Measurements from ENCODE around the gene SCGN. TPM values are rescaled to one million over a fixed set of nuclear protein-coding genes. Genes with fewer than 3 reads are reported as not detected.

Gene SCGN
- total RNA-seq, 1 experiment from 2014 or later = not detected

DNA sequence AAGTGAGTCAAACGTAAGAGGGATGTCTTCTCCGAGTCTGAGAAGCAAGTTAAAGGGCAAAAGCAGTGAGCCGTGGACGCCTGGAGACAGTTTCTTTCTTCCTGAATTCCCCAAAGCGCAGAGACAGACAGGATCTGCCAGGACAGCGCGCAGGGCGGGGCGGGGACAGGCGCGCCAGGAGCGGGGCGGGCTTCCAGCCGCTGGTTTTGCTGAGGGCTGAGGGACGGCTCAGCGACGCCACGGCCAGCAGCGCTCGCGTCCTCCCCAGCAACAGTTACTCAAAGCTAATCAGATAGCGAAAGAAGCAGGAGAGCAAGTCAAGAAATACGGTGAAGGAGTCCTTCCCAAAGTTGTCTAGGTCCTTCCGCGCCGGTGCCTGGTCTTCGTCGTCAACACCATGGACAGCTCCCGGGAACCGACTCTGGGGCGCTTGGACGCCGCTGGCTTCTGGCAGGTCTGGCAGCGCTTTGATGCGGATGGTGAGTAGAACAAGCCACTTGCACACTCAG, at the start of gene SCGN (continued):
- TF ChIP-seq, protein P1, sequence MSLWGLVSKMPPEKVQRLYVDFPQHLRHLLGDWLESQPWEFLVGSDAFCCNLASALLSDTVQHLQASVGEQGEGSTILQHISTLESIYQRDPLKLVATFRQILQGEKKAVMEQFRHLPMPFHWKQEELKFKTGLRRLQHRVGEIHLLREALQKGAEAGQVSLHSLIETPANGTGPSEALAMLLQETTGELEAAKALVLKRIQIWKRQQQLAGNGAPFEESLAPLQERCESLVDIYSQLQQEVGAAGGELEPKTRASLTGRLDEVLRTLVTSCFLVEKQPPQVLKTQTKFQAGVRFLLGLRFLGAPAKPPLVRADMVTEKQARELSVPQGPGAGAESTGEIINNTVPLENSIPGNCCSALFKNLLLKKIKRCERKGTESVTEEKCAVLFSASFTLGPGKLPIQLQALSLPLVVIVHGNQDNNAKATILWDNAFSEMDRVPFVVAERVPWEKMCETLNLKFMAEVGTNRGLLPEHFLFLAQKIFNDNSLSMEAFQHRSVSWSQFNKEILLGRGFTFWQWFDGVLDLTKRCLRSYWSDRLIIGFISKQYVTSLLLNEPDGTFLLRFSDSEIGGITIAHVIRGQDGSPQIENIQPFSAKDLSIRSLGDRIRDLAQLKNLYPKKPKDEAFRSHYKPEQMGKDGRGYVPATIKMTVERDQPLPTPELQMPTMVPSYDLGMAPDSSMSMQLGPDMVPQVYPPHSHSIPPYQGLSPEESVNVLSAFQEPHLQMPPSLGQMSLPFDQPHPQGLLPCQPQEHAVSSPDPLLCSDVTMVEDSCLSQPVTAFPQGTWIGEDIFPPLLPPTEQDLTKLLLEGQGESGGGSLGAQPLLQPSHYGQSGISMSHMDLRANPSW (CRISPR knock-in tag; conservative IDR thresholded peaks at IDR 0.05; ENCODE audit: low read depth) = no peak
- no peak for TF ChIP-seq NFATC4 (CRISPR knock-in tag; IDR thresholded peaks at IDR 0.05)
- TF ChIP-seq SMAD4 (CRISPR knock-in tag; IDR thresholded peaks at IDR 0.05) = peak; percentile 87; the same call in 1 of the 2 replicates
- peak; percentile 81 for TF ChIP-seq CREM (CRISPR knock-in tag; IDR thresholded peaks at IDR 0.05)
- TF ChIP-seq, protein P2, sequence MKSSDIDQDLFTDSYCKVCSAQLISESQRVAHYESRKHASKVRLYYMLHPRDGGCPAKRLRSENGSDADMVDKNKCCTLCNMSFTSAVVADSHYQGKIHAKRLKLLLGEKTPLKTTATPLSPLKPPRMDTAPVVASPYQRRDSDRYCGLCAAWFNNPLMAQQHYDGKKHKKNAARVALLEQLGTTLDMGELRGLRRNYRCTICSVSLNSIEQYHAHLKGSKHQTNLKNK (CRISPR knock-in tag; IDR thresholded peaks at IDR 0.05) = no peak
- TF ChIP-seq, protein P3, sequence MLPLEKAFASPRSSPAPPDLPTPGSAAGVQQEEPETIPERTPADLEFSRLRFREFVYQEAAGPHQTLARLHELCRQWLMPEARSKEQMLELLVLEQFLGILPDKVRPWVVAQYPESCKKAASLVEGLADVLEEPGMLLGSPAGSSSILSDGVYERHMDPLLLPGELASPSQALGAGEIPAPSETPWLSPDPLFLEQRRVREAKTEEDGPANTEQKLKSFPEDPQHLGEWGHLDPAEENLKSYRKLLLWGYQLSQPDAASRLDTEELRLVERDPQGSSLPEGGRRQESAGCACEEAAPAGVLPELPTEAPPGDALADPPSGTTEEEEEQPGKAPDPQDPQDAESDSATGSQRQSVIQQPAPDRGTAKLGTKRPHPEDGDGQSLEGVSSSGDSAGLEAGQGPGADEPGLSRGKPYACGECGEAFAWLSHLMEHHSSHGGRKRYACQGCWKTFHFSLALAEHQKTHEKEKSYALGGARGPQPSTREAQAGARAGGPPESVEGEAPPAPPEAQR (CRISPR knock-in tag; IDR thresholded peaks at IDR 0.05) = no peak
- TF ChIP-seq, protein P4, sequence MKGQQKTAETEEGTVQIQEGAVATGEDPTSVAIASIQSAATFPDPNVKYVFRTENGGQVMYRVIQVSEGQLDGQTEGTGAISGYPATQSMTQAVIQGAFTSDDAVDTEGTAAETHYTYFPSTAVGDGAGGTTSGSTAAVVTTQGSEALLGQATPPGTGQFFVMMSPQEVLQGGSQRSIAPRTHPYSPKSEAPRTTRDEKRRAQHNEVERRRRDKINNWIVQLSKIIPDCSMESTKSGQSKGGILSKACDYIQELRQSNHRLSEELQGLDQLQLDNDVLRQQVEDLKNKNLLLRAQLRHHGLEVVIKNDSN (CRISPR knock-in tag; IDR thresholded peaks at IDR 0.05) = peak; percentile 69; the same call in 1 of the 2 replicates
- no peak for TF ChIP-seq HMGA2 (CRISPR knock-in tag; IDR thresholded peaks at IDR 0.05)
- TF ChIP-seq, protein P5, sequence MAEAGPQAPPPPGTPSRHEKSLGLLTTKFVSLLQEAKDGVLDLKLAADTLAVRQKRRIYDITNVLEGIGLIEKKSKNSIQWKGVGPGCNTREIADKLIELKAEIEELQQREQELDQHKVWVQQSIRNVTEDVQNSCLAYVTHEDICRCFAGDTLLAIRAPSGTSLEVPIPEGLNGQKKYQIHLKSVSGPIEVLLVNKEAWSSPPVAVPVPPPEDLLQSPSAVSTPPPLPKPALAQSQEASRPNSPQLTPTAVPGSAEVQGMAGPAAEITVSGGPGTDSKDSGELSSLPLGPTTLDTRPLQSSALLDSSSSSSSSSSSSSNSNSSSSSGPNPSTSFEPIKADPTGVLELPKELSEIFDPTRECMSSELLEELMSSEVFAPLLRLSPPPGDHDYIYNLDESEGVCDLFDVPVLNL (CRISPR knock-in tag; IDR thresholded peaks at IDR 0.05; ENCODE audit: borderline replicate concordance, low read depth) = 0 out of 2 replicates have a peak, but pooled peaks have one; percentile 41
- TF ChIP-seq, protein P6, sequence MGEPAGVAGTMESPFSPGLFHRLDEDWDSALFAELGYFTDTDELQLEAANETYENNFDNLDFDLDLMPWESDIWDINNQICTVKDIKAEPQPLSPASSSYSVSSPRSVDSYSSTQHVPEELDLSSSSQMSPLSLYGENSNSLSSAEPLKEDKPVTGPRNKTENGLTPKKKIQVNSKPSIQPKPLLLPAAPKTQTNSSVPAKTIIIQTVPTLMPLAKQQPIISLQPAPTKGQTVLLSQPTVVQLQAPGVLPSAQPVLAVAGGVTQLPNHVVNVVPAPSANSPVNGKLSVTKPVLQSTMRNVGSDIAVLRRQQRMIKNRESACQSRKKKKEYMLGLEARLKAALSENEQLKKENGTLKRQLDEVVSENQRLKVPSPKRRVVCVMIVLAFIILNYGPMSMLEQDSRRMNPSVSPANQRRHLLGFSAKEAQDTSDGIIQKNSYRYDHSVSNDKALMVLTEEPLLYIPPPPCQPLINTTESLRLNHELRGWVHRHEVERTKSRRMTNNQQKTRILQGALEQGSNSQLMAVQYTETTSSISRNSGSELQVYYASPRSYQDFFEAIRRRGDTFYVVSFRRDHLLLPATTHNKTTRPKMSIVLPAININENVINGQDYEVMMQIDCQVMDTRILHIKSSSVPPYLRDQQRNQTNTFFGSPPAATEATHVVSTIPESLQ (CRISPR knock-in tag; IDR thresholded peaks at IDR 0.05) = no peak

DNA sequence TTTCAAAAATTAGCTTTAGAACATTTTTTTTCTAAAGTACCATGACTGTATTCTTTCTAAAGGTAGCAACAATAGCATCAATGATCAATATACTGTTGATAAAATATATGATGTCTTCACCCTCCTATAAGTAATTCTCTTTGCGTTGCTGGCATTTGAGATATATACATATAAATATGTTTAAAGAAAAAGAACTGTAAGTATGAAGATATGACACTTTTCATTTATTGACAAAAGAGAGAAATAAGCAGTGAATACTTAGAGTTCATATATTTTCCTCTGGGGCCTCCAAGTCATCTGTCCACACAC, 49.4 kb upstream of the SCGN start:
- no peaks in the 10 kb centered on the region for H3K9me3 Mint-ChIP-seq
- ATAC-seq = no peak
- H3K36me3 Mint-ChIP-seq = peaks cover 5% of the 10 kb centered on the region
- H3K4me3 Mint-ChIP-seq = no peak overlapping the region
- CTCF ChIA-PET = interaction anchor here (4.5 kb wide), 1 partner anchor 379 kb away, joined by 25 read pairs; no protein-coding TSS in a partner anchor
- DNase-seq (ENCODE audit: low spot score) = no peak
- H3K27ac Mint-ChIP-seq = no peak overlapping the region
- peaks cover 6% of the 10 kb centered on the region; the same call in 1 of the 2 replicates for H3K4me1 Mint-ChIP-seq
- POLR2A ChIA-PET = no interaction called here
- H3K27me3 Mint-ChIP-seq (ENCODE audit: low read depth) = no peaks in the 10 kb centered on the region
- TF ChIP-seq SOX15 (CRISPR knock-in tag; IDR thresholded peaks at IDR 0.05) (no peak), EMX1 (CRISPR knock-in tag; IDR thresholded peaks at IDR 0.05) (no peak), PRRX2 (CRISPR knock-in tag; IDR thresholded peaks at IDR 0.05) (no peak)
- TF ChIP-seq, protein P7, sequence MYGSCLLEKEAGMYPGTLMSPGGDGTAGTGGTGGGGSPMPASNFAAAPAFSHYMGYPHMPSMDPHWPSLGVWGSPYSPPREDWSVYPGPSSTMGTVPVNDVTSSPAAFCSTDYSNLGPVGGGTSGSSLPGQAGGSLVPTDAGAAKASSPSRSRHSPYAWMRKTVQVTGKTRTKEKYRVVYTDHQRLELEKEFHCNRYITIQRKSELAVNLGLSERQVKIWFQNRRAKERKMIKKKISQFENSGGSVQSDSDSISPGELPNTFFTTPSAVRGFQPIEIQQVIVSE (CRISPR knock-in tag; IDR thresholded peaks at IDR 0.05; ENCODE audit: borderline replicate concordance) = no peak
- TF ChIP-seq, protein P8, sequence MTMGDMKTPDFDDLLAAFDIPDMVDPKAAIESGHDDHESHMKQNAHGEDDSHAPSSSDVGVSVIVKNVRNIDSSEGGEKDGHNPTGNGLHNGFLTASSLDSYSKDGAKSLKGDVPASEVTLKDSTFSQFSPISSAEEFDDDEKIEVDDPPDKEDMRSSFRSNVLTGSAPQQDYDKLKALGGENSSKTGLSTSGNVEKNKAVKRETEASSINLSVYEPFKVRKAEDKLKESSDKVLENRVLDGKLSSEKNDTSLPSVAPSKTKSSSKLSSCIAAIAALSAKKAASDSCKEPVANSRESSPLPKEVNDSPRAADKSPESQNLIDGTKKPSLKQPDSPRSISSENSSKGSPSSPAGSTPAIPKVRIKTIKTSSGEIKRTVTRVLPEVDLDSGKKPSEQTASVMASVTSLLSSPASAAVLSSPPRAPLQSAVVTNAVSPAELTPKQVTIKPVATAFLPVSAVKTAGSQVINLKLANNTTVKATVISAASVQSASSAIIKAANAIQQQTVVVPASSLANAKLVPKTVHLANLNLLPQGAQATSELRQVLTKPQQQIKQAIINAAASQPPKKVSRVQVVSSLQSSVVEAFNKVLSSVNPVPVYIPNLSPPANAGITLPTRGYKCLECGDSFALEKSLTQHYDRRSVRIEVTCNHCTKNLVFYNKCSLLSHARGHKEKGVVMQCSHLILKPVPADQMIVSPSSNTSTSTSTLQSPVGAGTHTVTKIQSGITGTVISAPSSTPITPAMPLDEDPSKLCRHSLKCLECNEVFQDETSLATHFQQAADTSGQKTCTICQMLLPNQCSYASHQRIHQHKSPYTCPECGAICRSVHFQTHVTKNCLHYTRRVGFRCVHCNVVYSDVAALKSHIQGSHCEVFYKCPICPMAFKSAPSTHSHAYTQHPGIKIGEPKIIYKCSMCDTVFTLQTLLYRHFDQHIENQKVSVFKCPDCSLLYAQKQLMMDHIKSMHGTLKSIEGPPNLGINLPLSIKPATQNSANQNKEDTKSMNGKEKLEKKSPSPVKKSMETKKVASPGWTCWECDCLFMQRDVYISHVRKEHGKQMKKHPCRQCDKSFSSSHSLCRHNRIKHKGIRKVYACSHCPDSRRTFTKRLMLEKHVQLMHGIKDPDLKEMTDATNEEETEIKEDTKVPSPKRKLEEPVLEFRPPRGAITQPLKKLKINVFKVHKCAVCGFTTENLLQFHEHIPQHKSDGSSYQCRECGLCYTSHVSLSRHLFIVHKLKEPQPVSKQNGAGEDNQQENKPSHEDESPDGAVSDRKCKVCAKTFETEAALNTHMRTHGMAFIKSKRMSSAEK (CRISPR knock-in tag; IDR thresholded peaks at IDR 0.05; ENCODE audit: borderline replicate concordance) = no peak
- TF ChIP-seq, protein P9, sequence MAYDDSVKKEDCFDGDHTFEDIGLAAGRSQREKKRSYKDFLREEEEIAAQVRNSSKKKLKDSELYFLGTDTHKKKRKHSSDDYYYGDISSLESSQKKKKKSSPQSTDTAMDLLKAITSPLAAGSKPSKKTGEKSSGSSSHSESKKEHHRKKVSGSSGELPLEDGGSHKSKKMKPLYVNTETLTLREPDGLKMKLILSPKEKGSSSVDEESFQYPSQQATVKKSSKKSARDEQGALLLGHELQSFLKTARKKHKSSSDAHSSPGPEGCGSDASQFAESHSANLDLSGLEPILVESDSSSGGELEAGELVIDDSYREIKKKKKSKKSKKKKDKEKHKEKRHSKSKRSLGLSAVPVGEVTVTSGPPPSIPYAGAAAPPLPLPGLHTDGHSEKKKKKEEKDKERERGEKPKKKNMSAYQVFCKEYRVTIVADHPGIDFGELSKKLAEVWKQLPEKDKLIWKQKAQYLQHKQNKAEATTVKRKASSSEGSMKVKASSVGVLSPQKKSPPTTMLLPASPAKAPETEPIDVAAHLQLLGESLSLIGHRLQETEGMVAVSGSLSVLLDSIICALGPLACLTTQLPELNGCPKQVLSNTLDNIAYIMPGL (CRISPR knock-in tag; IDR thresholded peaks at IDR 0.05) = no peak
- TF ChIP-seq, protein P10, sequence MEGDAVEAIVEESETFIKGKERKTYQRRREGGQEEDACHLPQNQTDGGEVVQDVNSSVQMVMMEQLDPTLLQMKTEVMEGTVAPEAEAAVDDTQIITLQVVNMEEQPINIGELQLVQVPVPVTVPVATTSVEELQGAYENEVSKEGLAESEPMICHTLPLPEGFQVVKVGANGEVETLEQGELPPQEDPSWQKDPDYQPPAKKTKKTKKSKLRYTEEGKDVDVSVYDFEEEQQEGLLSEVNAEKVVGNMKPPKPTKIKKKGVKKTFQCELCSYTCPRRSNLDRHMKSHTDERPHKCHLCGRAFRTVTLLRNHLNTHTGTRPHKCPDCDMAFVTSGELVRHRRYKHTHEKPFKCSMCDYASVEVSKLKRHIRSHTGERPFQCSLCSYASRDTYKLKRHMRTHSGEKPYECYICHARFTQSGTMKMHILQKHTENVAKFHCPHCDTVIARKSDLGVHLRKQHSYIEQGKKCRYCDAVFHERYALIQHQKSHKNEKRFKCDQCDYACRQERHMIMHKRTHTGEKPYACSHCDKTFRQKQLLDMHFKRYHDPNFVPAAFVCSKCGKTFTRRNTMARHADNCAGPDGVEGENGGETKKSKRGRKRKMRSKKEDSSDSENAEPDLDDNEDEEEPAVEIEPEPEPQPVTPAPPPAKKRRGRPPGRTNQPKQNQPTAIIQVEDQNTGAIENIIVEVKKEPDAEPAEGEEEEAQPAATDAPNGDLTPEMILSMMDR (IDR thresholded peaks at IDR 0.05) = no peak
- TF ChIP-seq, protein P11, sequence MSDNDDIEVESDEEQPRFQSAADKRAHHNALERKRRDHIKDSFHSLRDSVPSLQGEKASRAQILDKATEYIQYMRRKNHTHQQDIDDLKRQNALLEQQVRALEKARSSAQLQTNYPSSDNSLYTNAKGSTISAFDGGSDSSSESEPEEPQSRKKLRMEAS (CRISPR knock-in tag; IDR thresholded peaks at IDR 0.05) = no peak
